Astrocyte of the spinal cord (primary cell): ENCODE data around the gene DMWD.
"Not testable (repeated sequence)": the region's sequence is repeated elsewhere in the genome, so short reads cannot be mapped to it uniquely, and the experiment has no call there.

ENCODE experiments used
- DNase-seq: peaks from one replicate; pipeline ENCODE4 v3.0.0; 2011; ENCODE audit warnings: low read depth, low spot score
- H3K4me3 ChIP-seq: 2 replicates; pipeline ENCODE4 v1.5.1; 2011; ENCODE audit warnings: low read depth, mild to moderate bottlenecking, low read length, moderate library complexity
- in situ Hi-C: cut with HindIII; loops from 2 replicates; pipeline ENCODE4 v1.10.0; 2017; ENCODE audit warnings: low sequenced_read_pairs
- TF ChIP-seq, protein P1 (sequence below): IDR thresholded peaks from 2 replicates; pipeline ENCODE4 v1.5.1; 2012; ENCODE audit warnings: low read depth, mild to moderate bottlenecking, low read length, inconsistent platforms

The DMWD gene

DNA sequence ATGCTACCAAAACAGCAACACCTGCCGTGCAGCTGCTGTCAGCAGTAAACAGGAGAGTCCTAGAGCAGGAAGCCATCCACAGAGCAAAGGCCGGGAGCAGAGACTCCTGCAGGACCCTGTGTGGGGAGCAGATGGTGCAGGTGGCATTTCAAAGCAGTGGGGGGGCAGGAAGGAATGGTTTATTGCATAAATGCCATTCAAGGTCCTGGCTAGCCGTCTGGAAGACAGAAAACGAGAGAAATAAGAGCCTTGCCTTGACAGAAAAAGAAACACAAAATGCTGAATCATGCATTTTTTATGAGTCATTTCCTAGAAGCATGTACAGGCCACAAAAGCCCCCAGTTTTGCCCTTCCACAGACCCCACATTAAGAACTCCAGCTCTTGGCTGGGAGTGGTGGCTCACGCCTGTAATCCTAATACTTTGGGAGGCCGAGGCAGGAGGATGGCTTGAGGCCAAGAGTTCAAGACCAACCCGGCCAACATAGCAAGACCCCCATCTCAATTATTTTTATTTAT is 17.1 kb upstream of the DMWD start:
- peak; percentile 83 for DNase-seq
- in situ Hi-C loops = no loop called here
- TF ChIP-seq, protein P1, sequence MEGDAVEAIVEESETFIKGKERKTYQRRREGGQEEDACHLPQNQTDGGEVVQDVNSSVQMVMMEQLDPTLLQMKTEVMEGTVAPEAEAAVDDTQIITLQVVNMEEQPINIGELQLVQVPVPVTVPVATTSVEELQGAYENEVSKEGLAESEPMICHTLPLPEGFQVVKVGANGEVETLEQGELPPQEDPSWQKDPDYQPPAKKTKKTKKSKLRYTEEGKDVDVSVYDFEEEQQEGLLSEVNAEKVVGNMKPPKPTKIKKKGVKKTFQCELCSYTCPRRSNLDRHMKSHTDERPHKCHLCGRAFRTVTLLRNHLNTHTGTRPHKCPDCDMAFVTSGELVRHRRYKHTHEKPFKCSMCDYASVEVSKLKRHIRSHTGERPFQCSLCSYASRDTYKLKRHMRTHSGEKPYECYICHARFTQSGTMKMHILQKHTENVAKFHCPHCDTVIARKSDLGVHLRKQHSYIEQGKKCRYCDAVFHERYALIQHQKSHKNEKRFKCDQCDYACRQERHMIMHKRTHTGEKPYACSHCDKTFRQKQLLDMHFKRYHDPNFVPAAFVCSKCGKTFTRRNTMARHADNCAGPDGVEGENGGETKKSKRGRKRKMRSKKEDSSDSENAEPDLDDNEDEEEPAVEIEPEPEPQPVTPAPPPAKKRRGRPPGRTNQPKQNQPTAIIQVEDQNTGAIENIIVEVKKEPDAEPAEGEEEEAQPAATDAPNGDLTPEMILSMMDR = no peak

DNA sequence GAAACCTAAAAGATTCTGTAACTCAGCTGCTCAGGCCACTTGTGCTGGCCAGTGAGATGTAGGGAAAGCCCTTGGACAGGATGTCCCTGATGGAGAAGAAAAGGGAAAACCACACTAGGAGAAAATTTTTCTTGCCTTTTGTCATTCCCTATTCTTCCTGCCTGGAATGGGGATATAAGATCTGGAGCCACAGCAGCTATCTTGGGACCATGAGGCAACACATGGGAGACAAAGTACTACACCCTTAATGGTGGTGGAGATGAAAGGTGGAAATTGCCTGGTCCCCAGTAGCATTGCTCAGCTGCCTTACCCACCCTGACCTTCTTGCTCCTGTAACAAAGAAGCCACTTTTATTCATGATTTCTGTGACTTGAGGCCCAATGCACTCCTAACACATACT is 13.1 kb upstream of the DMWD start:
- H3K4me3 ChIP-seq = no peak overlapping the region
- in situ Hi-C loops = no loop called here
- TF ChIP-seq, protein P1 = no peak
- no peak for DNase-seq

More for the DNA sequence above, 17.1 kb upstream of the DMWD start:
- H3K4me3 ChIP-seq = no peak overlapping the region

DNA sequence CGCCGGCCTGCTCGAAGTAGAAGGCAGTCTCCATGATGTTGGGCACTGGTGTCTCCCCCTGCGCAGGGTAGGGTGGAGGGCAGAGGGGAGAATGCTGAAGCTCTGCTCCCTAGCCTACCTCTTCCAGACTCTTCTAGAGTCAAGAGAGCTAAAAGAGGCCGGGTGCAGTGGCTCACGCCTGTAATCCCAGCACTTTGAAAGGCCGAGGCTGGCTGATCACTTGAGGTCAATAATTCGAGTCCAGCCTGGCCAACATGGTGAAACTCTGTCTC is 12.2 kb upstream of the DMWD start:
- no peak for DNase-seq

DNA sequence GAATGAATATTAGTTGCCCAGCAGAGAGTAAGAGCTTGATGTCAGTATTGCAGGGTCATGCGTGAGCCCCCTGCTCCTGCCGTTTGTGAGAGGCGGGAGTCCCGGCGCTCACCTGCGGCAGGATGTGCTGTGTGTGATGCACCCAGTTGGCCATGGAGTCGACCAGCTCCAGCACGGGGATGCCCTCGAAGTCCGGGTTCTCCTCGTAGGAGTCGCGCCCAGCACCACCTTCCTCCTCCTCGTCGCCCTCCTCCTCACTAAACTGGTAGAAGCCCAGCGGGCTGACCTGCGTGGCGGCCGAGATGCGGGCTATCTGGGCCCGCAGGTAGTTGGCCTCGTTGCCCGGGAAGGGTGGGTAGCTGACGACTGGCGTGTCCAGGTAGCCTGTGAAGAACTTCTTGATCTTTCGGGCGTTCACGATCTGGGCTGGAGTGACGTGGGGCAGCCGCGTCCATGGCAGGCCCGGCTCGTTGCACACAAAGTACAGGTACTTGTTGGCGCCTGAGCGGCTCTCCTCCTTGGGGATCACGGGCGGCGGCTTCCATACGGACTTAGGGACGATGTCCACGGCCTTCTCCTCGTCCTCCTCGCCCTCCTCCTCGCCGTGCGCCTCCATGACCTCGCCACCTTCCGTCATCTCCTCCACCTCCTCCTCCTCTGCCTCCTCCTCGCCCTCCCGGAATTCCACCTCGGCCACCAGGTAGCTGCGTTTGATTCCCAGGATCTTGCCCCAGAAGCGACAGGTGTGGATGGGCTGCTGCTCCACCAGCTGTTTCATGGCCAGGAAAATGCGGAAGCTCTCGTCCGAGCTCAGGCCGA is 11.7 kb upstream of the DMWD start:
- in situ Hi-C loops = no loop called here
- no peak overlapping the region for H3K4me3 ChIP-seq
- TF ChIP-seq, protein P1 = no peak
- DNase-seq = no peak

More for the DNA sequence above, 12.2 kb upstream of the DMWD start:
- in situ Hi-C loops = no loop called here
- TF ChIP-seq, protein P1 = no peak
- no peak overlapping the region for H3K4me3 ChIP-seq

DNA sequence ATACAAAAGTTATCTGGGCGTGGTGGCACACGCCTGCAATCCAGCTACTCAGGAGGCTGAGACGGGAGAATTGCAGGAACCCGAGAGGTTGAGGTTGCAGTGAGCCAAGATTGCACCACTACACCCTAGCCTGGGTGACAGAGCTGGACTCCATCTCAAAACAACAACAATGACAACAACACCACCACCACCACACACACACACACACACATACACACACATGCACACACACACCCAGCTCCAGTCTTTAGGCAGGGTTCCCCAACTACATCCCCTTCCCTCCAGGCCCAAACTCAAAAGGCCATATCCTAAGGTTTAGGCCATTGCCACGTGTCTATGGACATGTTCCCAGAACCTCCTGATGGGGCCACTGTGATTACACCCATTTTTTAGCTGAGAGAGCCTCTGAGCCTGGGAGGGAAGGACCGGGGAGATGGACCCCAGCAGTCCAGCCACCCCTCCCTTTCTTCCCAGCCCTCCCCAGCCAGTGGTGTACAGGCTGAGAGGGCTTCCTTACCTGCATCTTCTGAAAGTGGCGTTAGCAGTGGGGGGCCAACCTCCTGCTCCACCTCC is 9.0 kb upstream of the DMWD start:
- in situ Hi-C loops = no loop called here
- no peak overlapping the region for H3K4me3 ChIP-seq

DNA sequence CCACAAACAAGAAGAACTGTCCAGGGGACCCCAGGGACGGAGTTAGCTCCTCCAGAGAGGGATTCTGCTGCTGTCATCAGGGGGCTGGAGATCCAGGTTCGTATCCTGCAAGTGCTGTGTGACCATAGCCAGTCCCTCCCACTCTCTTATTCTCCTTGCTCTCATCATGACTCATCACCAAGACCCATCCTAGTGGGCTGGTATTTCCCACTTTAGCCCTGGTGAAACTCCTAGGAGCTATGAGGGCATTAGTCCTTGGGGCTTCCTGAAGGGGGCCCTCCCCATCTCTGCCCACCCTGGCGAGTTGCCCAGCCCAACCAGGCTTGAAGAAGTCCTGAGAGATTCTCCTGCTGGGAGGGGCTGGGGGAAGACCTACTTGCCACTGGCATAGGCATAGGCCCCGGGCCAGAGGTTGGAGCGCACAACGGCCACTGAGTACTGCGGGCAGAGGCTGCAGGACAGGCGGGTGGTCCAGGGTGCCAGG is 7.5 kb upstream of the DMWD start:
- peak; percentile 20 for DNase-seq
- TF ChIP-seq, protein P1 = no peak
- in situ Hi-C loops = no loop called here
- no peak overlapping the region for H3K4me3 ChIP-seq

More for the DNA sequence above, 9.0 kb upstream of the DMWD start:
- no peak for DNase-seq
- TF ChIP-seq, protein P1 = no peak

DNA sequence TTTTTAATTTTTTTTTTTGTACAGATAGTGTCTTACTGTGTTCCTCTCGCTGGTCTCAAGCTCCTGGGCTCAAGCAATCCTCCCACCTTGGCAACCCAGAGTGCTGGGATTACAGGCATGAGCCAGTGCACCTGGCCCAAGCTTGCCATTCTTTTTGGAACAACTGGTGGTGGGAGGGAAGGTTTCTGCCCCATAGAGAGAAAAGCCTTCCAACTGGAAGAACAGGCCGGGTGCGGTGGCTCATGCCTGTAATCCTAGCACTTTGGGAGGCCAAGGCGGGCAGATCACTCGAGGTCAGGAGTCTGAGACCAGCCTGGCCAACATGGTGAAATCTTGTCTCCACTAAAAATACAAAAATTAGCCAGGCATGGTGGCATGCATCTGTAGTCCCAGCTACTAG is 6.9 kb upstream of the DMWD start:
- in situ Hi-C loops, DNase-seq, H3K4me3 ChIP-seq: not testable (repeated sequence)
